Measurements from ENCODE around the gene PILRB.
A peak's percentile ranks its signal among the peaks of the same experiment; 100 is the strongest.
"Not testable (repeated sequence)": the region's sequence is repeated elsewhere in the genome, so short reads cannot be mapped to it uniquely, and the experiment has no call there.

PILRB gene

GRCh38 chr7:100357131-100357561 is 771 bp upstream of the PILRB start:
- DNase-seq = no peak
- H3K9me3 Mint-ChIP-seq = no peaks in the 10 kb centered on the region
- no peaks in the 10 kb centered on the region for H3K27me3 Mint-ChIP-seq (ENCODE audit: low read depth, poor library complexity)
- no peak overlapping the region for H3K4me3 Mint-ChIP-seq
- no peak overlapping the region for H3K27ac Mint-ChIP-seq
- TF ChIP-seq, protein P1, sequence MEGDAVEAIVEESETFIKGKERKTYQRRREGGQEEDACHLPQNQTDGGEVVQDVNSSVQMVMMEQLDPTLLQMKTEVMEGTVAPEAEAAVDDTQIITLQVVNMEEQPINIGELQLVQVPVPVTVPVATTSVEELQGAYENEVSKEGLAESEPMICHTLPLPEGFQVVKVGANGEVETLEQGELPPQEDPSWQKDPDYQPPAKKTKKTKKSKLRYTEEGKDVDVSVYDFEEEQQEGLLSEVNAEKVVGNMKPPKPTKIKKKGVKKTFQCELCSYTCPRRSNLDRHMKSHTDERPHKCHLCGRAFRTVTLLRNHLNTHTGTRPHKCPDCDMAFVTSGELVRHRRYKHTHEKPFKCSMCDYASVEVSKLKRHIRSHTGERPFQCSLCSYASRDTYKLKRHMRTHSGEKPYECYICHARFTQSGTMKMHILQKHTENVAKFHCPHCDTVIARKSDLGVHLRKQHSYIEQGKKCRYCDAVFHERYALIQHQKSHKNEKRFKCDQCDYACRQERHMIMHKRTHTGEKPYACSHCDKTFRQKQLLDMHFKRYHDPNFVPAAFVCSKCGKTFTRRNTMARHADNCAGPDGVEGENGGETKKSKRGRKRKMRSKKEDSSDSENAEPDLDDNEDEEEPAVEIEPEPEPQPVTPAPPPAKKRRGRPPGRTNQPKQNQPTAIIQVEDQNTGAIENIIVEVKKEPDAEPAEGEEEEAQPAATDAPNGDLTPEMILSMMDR (IDR thresholded peaks at IDR 0.05) = no peak
- peaks cover 40% of the 10 kb centered on the region for H3K36me3 Mint-ChIP-seq (ENCODE audit: low read depth)
- peaks cover 5% of the 10 kb centered on the region for H3K4me1 Mint-ChIP-seq

DNA sequence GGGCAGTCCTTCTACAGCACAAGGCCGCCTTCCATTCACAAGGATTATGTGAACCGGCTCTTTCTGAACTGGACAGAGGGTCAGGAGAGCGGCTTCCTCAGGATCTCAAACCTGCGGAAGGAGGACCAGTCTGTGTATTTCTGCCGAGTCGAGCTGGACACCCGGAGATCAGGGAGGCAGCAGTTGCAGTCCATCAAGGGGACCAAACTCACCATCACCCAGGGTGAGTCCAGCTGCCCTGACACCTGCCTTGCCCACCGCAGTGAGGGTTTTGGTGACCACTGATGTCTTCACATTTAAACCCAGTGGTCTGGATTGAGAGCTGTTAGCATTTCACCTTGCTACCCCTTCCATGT is 918 bp downstream of the PILRB start:
- H3K36me3 Mint-ChIP-seq (ENCODE audit: low read depth) = peaks cover 57% of the 10 kb centered on the region
- no peak overlapping the region for H3K27ac Mint-ChIP-seq
- H3K9me3 Mint-ChIP-seq = no peaks in the 10 kb centered on the region
- H3K27me3 Mint-ChIP-seq (ENCODE audit: low read depth, poor library complexity) = no peaks in the 10 kb centered on the region
- peaks cover 5% of the 10 kb centered on the region for H3K4me1 Mint-ChIP-seq
- DNase-seq = no peak
- TF ChIP-seq, protein P1 (IDR thresholded peaks at IDR 0.05) = no peak
- no peak overlapping the region for H3K4me3 Mint-ChIP-seq

DNA sequence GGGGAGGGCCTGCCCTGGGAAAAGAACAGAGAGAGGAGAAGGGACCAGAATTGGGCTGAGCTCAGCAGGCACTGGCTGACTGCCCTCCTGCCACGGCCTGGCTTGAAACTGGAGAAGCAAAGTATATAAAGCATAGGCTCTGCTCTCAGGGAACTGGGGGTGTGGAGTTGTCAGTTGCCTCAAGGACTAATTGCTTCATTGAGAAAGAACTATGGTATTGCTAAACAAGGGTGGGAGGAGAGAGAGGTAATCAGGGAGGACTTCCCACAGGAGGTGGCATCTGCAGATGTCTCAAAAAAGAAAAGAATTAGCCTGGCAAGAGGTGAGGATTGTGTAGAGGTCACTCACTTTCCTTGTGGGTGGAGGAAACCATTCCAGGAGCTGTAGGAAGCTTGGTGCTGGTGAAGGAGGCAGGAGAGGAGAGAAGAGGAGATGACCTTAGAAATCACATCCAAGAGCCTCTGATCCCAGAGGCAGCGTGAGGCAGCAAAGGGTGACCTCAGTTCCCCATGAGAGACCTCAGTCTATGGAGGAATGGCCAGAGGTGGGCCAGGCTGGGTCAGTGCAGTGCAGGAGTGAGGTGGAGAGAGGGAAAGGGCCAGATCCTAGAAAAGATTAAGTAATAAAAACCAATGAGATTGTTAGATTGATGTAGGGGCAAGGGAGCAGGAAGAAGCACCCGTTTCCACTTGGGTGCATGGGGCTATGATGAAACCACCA is 2.4 kb downstream of the PILRB start:
- Mint-ChIP-seq H3K27me3 (ENCODE audit: low read depth, poor library complexity) (no peaks in the 10 kb centered on the region), H3K27ac (peak overlapping the region; percentile 75), H3K4me3 (no peak overlapping the region), H3K36me3 (ENCODE audit: low read depth) (peaks cover 63% of the 10 kb centered on the region), H3K9me3 (no peaks in the 10 kb centered on the region), H3K4me1 (peaks cover 5% of the 10 kb centered on the region)
- TF ChIP-seq, protein P1 (IDR thresholded peaks at IDR 0.05) = no peak
- no peak for DNase-seq

GRCh38 chr7:100363098-100363497 is 5.2 kb downstream of the PILRB start:
- Mint-ChIP-seq H3K27ac (no peak overlapping the region), H3K4me3 (no peak overlapping the region), H3K4me1 (peaks cover 5% of the 10 kb centered on the region), H3K36me3 (ENCODE audit: low read depth) (peaks cover 77% of the 10 kb centered on the region), H3K27me3 (ENCODE audit: low read depth, poor library complexity) (no peaks in the 10 kb centered on the region), H3K9me3 (no peaks in the 10 kb centered on the region)
- TF ChIP-seq, protein P1 (IDR thresholded peaks at IDR 0.05) = no peak
- no peak for DNase-seq

- not testable (repeated sequence) for H3K27me3 Mint-ChIP-seq (ENCODE audit: low read depth, poor library complexity); H3K4me3 Mint-ChIP-seq; H3K27ac Mint-ChIP-seq; DNase-seq; H3K4me1 Mint-ChIP-seq; H3K9me3 Mint-ChIP-seq
- H3K36me3 Mint-ChIP-seq (ENCODE audit: low read depth) = peaks cover 72% of the 10 kb centered on the region
Observed at GRCh38 chr7:100363797-100364196, 5.9 kb downstream of the PILRB start.

DNA sequence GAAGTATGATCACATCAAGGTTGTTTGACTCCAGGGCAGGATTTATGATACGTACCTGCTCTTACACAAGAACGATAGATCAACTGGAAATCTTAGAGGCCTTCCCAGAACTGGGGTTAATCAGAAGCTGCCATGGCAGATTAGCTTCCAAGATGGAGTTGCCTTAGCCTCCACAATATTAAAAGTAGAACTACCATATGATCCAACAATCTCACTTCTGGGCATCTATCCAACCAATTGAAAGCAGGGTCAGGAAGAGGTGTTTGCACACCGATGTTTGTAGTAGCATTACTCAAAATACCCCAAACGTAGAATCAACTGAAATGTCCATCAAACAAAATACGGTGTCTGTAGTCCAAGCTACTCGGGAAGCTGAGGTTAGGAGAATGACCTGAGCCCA is 6.6 kb downstream of the PILRB start:
- peaks cover 66% of the 10 kb centered on the region for H3K36me3 Mint-ChIP-seq (ENCODE audit: low read depth)
- H3K27ac Mint-ChIP-seq = no peak overlapping the region
- no peaks in the 10 kb centered on the region for H3K27me3 Mint-ChIP-seq (ENCODE audit: low read depth, poor library complexity)
- no peak for DNase-seq
- TF ChIP-seq, protein P1 (IDR thresholded peaks at IDR 0.05) = no peak
- H3K4me1 Mint-ChIP-seq = peaks cover 14% of the 10 kb centered on the region
- no peaks in the 10 kb centered on the region for H3K9me3 Mint-ChIP-seq
- no peak overlapping the region for H3K4me3 Mint-ChIP-seq

- DNase-seq; H3K27me3 Mint-ChIP-seq (ENCODE audit: low read depth, poor library complexity); H3K4me3 Mint-ChIP-seq; H3K9me3 Mint-ChIP-seq: not testable (repeated sequence)
- peak overlapping the region; percentile 81 for H3K27ac Mint-ChIP-seq
- H3K4me1 Mint-ChIP-seq = peaks cover 15% of the 10 kb centered on the region
- H3K36me3 Mint-ChIP-seq (ENCODE audit: low read depth) = peaks cover 54% of the 10 kb centered on the region
Observed at GRCh38 chr7:100365998-100366367, 8.1 kb downstream of the PILRB start.
